ENCODE data around the gene B4GALT5.

Gene B4GALT5

DNA sequence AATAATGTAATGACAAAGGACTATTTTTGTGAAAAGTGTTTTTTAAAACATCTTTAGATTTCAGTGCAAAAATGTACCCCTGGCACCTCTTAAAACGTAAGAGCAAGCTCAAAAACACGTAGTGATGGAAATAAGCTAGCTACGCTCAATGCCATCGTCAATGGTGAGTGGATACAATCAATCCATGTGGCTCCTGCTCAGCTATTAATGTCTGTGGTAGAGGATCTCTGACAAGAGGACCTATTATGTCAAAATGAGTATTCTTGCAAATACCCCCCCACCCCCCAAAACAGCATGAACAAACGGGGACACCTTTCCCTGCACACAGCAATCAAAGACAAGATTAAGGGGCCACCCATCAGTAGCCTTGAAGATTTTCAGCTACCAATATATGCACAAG is 80.7 kb downstream of the B4GALT5 start:
- no peak for TF ChIP-seq EZH2phosphoT487 (IDR thresholded peaks at IDR 0.05; ENCODE audit: borderline replicate concordance)
- TF ChIP-seq, protein P1, sequence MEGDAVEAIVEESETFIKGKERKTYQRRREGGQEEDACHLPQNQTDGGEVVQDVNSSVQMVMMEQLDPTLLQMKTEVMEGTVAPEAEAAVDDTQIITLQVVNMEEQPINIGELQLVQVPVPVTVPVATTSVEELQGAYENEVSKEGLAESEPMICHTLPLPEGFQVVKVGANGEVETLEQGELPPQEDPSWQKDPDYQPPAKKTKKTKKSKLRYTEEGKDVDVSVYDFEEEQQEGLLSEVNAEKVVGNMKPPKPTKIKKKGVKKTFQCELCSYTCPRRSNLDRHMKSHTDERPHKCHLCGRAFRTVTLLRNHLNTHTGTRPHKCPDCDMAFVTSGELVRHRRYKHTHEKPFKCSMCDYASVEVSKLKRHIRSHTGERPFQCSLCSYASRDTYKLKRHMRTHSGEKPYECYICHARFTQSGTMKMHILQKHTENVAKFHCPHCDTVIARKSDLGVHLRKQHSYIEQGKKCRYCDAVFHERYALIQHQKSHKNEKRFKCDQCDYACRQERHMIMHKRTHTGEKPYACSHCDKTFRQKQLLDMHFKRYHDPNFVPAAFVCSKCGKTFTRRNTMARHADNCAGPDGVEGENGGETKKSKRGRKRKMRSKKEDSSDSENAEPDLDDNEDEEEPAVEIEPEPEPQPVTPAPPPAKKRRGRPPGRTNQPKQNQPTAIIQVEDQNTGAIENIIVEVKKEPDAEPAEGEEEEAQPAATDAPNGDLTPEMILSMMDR (conservative IDR thresholded peaks at IDR 0.05; ENCODE audit: low read length): no peak
- Histone ChIP-seq H3K36me3 (ENCODE audit: insufficient read depth, low read length) (peaks cover 31% of the 10 kb centered on the region; the same call in 1 of the 2 replicates), H3K9ac (ENCODE audit: low read depth, low read length, poor library complexity, severe bottlenecking) (no peak overlapping the region), H3K4me1 (ENCODE audit: insufficient read depth, low read length, poor library complexity, severe bottlenecking) (no peaks in the 10 kb centered on the region), H2AFZ (ENCODE audit: low read length) (no peak overlapping the region), H3F3A (ENCODE audit: low read depth) (no peaks in the 10 kb centered on the region), H3K4me3 (ENCODE audit: low read length, poor library complexity, severe bottlenecking) (no peak overlapping the region), H3K9me2 (replicated peaks; ENCODE audit: low read depth, low read length) (no peaks in the 10 kb centered on the region), H4K20me1 (ENCODE audit: insufficient read depth, low read length, poor library complexity, severe bottlenecking) (no peaks in the 10 kb centered on the region), H3K27me3 (ENCODE audit: insufficient read depth, low read length, poor library complexity, severe bottlenecking) (no peaks in the 10 kb centered on the region), H3K9me3 (ENCODE audit: insufficient read depth, low read depth, low read length) (no peaks in the 10 kb centered on the region), H3K4me2 (ENCODE audit: low read depth, low read length, poor library complexity, severe bottlenecking) (no peak overlapping the region), H3K79me2 (ENCODE audit: insufficient read depth, low read length) (no peaks in the 10 kb centered on the region)

DNA sequence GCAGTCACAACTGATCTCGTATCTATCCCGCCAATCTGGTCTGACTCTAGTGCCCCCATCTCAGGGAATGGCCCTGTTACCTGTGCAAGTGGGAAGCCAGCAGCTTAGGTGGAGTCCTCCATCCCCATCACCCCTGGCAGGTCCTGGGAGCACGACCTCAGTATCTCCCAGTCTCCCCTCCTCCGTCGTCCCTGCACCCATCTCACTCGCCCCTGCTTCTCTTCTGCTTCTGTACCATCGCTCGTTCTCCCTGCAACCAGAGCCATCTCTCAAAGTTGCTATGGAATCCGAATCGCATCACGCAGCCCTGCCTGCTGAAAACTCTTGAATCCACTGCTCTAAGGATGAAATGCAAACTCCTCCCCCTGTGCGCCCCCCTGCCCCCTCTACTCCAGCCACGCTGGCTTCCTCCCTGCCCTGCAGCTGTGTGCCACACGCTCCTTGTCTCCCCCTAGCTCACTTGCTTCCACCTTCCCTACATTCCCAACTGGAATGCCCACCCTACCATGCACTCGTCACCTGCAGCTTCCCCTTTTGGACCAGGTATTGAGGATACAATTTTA is 81.7 kb downstream of the B4GALT5 start:
- no peak for TF ChIP-seq EZH2phosphoT487 (IDR thresholded peaks at IDR 0.05; ENCODE audit: borderline replicate concordance)
- TF ChIP-seq, protein P1 (conservative IDR thresholded peaks at IDR 0.05; ENCODE audit: low read length): no peak
- Histone ChIP-seq H3K4me1 (ENCODE audit: insufficient read depth, low read length, poor library complexity, severe bottlenecking) (no peaks in the 10 kb centered on the region), H3K27me3 (ENCODE audit: insufficient read depth, low read length, poor library complexity, severe bottlenecking) (no peaks in the 10 kb centered on the region), H3K4me3 (ENCODE audit: low read length, poor library complexity, severe bottlenecking) (no peak overlapping the region), H3K36me3 (ENCODE audit: insufficient read depth, low read length) (peaks cover 25% of the 10 kb centered on the region; the same call in 1 of the 2 replicates), H4K20me1 (ENCODE audit: insufficient read depth, low read length, poor library complexity, severe bottlenecking) (no peaks in the 10 kb centered on the region), H3K9ac (ENCODE audit: low read depth, low read length, poor library complexity, severe bottlenecking) (no peak overlapping the region), H3K4me2 (ENCODE audit: low read depth, low read length, poor library complexity, severe bottlenecking) (no peak overlapping the region), H2AFZ (ENCODE audit: low read length) (no peak overlapping the region), H3K79me2 (ENCODE audit: insufficient read depth, low read length) (no peaks in the 10 kb centered on the region), H3F3A (ENCODE audit: low read depth) (no peaks in the 10 kb centered on the region), H3K9me2 (replicated peaks; ENCODE audit: low read depth, low read length) (no peaks in the 10 kb centered on the region), H3K9me3 (ENCODE audit: insufficient read depth, low read depth, low read length) (no peaks in the 10 kb centered on the region)

DNA sequence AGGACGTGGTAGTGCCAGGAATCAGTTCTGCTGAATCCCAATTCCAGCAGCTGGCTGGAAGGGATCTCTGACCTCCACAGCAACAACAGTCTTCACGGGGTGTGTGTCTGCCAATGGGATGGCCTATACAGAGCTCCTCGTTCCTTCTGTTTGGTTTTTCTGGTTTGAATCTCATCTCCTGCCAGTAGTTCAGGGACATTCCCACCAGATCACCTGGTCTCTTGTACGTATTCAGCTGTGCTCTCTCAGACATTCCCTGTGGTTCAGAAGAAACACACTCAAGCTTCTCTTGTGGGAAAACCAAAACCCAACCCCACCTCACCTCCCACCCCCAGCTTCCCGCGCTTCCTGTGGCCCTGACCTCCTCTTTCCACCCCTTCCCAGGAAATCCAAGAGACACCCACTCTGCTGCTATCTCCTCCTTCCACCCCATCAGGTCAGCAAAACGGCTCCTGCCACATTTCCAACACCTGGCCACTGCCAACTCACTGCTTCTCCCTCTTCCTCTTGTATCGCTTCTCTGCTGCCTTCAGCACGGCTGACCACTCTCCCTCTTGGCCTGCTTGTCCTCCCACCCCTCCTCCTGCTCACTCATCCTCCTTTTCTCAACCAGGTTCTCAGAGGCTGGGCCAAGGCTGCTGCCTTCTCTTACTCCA is 82.5 kb downstream of the B4GALT5 start:
- H3K4me3 ChIP-seq (ENCODE audit: low read length, poor library complexity, severe bottlenecking): no peak overlapping the region
- peaks cover 18% of the 10 kb centered on the region; the same call in 1 of the 2 replicates for H3K36me3 ChIP-seq (ENCODE audit: insufficient read depth, low read length)
- no peak overlapping the region for H3K4me2 ChIP-seq (ENCODE audit: low read depth, low read length, poor library complexity, severe bottlenecking)
- TF ChIP-seq, protein P1 (conservative IDR thresholded peaks at IDR 0.05; ENCODE audit: low read length): no peak
- no peak for TF ChIP-seq EZH2phosphoT487 (IDR thresholded peaks at IDR 0.05; ENCODE audit: borderline replicate concordance)
- H3K79me2 ChIP-seq (ENCODE audit: insufficient read depth, low read length): no peaks in the 10 kb centered on the region
- H2AFZ ChIP-seq (ENCODE audit: low read length): no peak overlapping the region
- H3K9ac ChIP-seq (ENCODE audit: low read depth, low read length, poor library complexity, severe bottlenecking): no peak overlapping the region
- no peaks in the 10 kb centered on the region for H3K4me1 ChIP-seq (ENCODE audit: insufficient read depth, low read length, poor library complexity, severe bottlenecking)
- H3F3A ChIP-seq (ENCODE audit: low read depth): no peaks in the 10 kb centered on the region
- H3K9me3 ChIP-seq (ENCODE audit: insufficient read depth, low read depth, low read length): no peaks in the 10 kb centered on the region
- no peaks in the 10 kb centered on the region for H3K27me3 ChIP-seq (ENCODE audit: insufficient read depth, low read length, poor library complexity, severe bottlenecking)
- no peaks in the 10 kb centered on the region for H3K9me2 ChIP-seq (replicated peaks; ENCODE audit: low read depth, low read length)
- no peaks in the 10 kb centered on the region for H4K20me1 ChIP-seq (ENCODE audit: insufficient read depth, low read length, poor library complexity, severe bottlenecking)

Data from Loucy (cell line).